BE2C (cell line): ENCODE data around the gene ASB15.

Source experiments
- DNase-seq: peaks from one replicate; pipeline ENCODE4 v3.0.0-alpha.2; 2020
- H3K27me3 ChIP-seq: fragments of 250-450 bp; sonication (Bioruptor Pico); 2 replicates; pipeline ENCODE4 v1.5.1; 2020; ENCODE audit warnings: mild to moderate bottlenecking
- H3K36me3 ChIP-seq: fragments of 250-450 bp; sonication (Bioruptor Pico); 2 replicates; pipeline ENCODE4 v1.5.1; 2020; ENCODE audit warnings: mild to moderate bottlenecking
- H3K4me1 ChIP-seq: fragments of 250-450 bp; sonication (Bioruptor Pico); 2 replicates; pipeline ENCODE4 v1.5.1; 2020
- H3K4me3 ChIP-seq: 2 replicates; pipeline ENCODE4 v1.5.1; 2011; ENCODE audit warnings: low read depth, low read length
- H3K9me3 ChIP-seq: fragments of 250-450 bp; sonication (Bioruptor Pico); 2 replicates; pipeline ENCODE4 v1.5.1; 2020
- TF ChIP-seq, protein P1 (sequence below): IDR thresholded peaks from 2 replicates; pipeline ENCODE4 v1.5.1; 2012; ENCODE audit warnings: mild to moderate bottlenecking, low read depth, low read length

The ASB15 gene

DNA sequence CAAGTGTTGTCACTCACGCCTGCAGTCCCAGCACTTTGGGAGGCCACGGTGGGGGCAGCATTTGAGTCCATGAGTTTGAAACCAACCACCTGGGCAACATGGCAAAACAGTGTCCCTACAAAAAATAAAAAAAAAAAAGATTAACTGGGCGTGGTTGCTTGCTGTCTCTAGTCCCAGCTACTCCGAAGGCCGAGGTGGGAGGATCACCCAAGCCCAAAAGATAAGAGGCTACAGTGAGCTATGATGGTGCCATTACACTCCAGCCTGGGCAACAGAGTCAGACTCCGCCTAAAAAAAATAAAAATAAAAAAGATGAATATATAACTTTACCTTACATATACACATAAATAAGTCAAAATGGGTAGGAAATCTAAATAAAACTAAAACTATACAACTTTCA is 51.5 kb downstream of the ASB15 start:
- no peaks in the 10 kb centered on the region for H3K27me3 ChIP-seq
- TF ChIP-seq, protein P1, sequence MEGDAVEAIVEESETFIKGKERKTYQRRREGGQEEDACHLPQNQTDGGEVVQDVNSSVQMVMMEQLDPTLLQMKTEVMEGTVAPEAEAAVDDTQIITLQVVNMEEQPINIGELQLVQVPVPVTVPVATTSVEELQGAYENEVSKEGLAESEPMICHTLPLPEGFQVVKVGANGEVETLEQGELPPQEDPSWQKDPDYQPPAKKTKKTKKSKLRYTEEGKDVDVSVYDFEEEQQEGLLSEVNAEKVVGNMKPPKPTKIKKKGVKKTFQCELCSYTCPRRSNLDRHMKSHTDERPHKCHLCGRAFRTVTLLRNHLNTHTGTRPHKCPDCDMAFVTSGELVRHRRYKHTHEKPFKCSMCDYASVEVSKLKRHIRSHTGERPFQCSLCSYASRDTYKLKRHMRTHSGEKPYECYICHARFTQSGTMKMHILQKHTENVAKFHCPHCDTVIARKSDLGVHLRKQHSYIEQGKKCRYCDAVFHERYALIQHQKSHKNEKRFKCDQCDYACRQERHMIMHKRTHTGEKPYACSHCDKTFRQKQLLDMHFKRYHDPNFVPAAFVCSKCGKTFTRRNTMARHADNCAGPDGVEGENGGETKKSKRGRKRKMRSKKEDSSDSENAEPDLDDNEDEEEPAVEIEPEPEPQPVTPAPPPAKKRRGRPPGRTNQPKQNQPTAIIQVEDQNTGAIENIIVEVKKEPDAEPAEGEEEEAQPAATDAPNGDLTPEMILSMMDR: no peak
- H3K4me3 ChIP-seq: no peak overlapping the region
- H3K4me1 ChIP-seq: peaks cover 5% of the 10 kb centered on the region; the same call in 1 of the 2 replicates
- H3K36me3 ChIP-seq: no peaks in the 10 kb centered on the region
- no peak for DNase-seq
- H3K9me3 ChIP-seq: no peaks in the 10 kb centered on the region

DNA sequence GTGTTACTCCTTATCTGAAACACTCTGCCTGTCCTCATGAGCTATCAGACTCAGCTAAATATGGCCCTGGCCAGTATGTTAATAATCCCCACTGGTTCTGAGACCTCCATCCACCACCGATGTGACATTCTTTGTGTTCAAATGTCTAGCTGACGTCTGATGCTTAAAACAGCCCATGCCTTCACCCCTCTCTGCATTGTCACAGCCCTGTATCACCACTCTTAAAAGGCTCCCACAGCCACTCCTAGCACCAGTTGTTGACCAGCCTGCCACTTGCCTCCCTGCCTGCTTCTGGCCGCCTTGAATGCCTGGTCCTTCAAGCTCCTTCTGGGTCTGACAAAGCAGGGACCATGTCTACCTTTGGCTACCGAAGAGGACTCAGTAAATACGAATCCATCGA is 54.0 kb downstream of the ASB15 start, which contains the start of gene LMOD2:
TSS of gene LMOD2 (plus strand) at position 253 of the 400 bp plus-strand sequence. CDS start at position 351, 98 bp downstream.
- Histone ChIP-seq H3K9me3 (no peaks in the 10 kb centered on the region), H3K4me1 (no peaks in the 10 kb centered on the region), H3K36me3 (no peaks in the 10 kb centered on the region), H3K27me3 (no peaks in the 10 kb centered on the region), H3K4me3 (no peak within 1 kb of the TSS)
- no peak for DNase-seq
- TF ChIP-seq, protein P1: no peak

DNA sequence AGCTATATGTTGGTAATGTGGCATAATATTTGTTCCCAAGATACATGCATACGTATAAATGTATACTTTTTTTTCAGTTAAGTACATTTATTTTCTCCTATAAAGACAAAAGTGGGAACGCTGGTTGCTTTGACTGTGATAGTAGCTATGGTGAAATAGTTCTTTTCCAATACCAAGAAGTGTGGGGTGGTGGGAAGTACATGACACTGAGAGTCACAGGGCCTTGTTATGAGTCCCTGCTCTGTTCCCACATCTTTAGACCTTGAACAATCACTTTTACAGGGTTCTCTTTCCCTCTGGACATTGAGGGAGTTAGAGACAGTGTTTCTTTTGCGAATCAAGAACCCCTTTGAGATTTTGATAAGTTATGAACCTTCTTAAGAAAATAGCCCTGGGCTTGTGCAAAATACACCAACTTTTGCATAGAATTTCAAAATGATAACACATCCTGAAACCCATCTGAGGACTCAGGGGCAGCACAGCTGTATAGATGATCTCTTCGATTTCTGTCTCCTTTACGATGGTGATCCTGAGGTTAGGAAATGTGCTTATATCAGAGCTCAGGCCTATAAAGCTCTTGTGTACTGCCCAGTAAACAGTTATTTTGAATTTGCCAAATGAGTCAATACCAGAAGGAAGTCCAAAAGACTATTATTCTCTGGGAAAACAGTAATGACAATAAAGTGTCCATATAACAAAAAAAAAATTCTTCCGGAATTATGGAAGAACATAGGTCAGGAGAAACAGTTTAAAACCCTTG is 55.1 kb downstream of the ASB15 start:
- 0 out of 2 replicates have a peak, but pooled peaks cover 3% of the 10 kb centered on the region for H3K4me1 ChIP-seq
- H3K4me3 ChIP-seq: no peak overlapping the region
- TF ChIP-seq, protein P1: no peak
- no peaks in the 10 kb centered on the region for H3K9me3 ChIP-seq
- no peak for DNase-seq
- no peaks in the 10 kb centered on the region for H3K27me3 ChIP-seq
- no peaks in the 10 kb centered on the region for H3K36me3 ChIP-seq

DNA sequence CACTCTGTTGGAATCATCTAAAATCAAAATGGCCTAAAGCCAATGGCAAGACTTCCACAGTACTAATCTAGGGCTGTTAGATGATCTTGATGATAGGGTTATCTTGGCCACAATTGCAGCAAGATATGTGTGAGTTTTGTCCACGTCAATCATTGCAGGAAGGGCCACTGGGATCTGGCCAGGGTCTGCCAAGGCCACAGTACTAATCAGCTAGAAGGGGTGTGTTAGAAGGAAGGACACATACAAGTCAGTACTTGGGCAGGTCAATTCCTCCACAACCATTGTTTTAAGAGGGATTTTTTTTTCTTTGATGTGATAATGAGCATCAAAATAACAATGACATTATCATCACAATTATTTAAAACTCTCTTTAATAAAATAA is 55.7 kb downstream of the ASB15 start:
- no peak for DNase-seq
- Histone ChIP-seq H3K9me3 (no peaks in the 10 kb centered on the region), H3K4me3 (no peak overlapping the region), H3K27me3 (no peaks in the 10 kb centered on the region), H3K36me3 (no peaks in the 10 kb centered on the region), H3K4me1 (0 out of 2 replicates have a peak, but pooled peaks cover 3% of the 10 kb centered on the region)
- TF ChIP-seq, protein P1: no peak

DNA sequence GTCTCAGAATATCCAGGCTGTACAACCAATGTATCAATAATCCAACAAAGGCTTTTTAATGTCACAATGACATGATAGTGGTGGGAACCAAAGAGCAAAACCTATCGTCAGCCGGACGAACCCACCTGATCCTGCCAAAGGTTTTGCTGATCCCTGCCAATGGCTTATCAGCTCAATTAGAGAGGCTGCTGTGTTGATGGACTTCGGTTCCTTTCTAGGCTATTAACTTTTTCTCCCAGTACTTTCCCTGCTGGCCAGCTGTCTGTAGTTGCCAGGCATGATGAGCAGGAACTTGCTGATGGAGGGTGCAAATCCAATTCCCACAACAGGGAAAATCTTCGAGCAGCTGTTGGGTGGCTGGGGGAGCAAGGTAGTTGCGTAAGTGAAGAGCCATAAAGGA is 56.4 kb downstream of the ASB15 start:
- Histone ChIP-seq H3K9me3 (no peaks in the 10 kb centered on the region), H3K36me3 (no peaks in the 10 kb centered on the region), H3K4me3 (no peak overlapping the region), H3K27me3 (no peaks in the 10 kb centered on the region), H3K4me1 (0 out of 2 replicates have a peak, but pooled peaks cover 3% of the 10 kb centered on the region)
- TF ChIP-seq, protein P1: no peak
- DNase-seq: no peak
